CD4-positive, alpha-beta T cell (primary cell): ENCODE results near the gene ZSWIM4. TPM values are rescaled to one million over a fixed set of nuclear protein-coding genes. Genes with fewer than 3 reads are reported as not detected.

Experiments
- ATAC-seq: fragments of 200-7000 bp; cut with Tn5 transposase; one replicate; pipeline ENCODE4 v1.10.0; 2022; ENCODE audit warnings: mild to moderate bottlenecking; ENCODE audit not compliant: poor library complexity
- CTCF ChIA-PET: fragments of 350-600 bp; sonication (Branson Sonifier 250); formaldehyde crosslinking; loops from one replicate; lab custom pipeline; 2021; ENCODE audit warnings: antibody characterized with exemption, inconsistent platforms; lab: Charles Lee
- POLR2A ChIA-PET: fragments of 350-600 bp; sonication (Branson Sonifier 250); formaldehyde crosslinking; loops from one replicate; lab custom pipeline; 2021; ENCODE audit warnings: antibody characterized with exemption, inconsistent platforms; lab: Charles Lee
- DNase-seq, 14 experiments: peaks; one replicate each; pipeline ENCODE4 v3.0.0-alpha.2; 2013 to 2020; ENCODE audit warnings: mixed read lengths in 2 of 14
- H3K27ac ChIP-seq, 2 donors: one replicate each; pipeline versions ENCODE4 v1.5.1 to v1.7.0; 2013; ENCODE audit warnings: low read length in 2 of 2, low read depth in 1 of 2, mild to moderate bottlenecking in 1 of 2
- H3K27me3 ChIP-seq, 2 experiments: 1 replicate in 1 of 2; 2 replicates in 1 of 2; pipeline versions ENCODE4 v1.6.1 to v1.7.0; 2013; ENCODE audit warnings: low read length in 2 of 2, control low read depth in 1 of 2, mild to moderate bottlenecking in 1 of 2, moderate library complexity in 1 of 2; ENCODE audit not compliant: insufficient read depth in 2 of 2, control insufficient read depth in 1 of 2
- H3K36me3 ChIP-seq: one replicate; pipeline ENCODE4 v1.6.1; 2013; ENCODE audit warnings: low read length, control low read depth; ENCODE audit not compliant: insufficient read depth
- H3K4me1 ChIP-seq: one replicate; pipeline ENCODE4 v1.6.1; 2013; ENCODE audit warnings: low read length, control low read depth; ENCODE audit not compliant: insufficient read depth
- H3K4me3 ChIP-seq: one replicate; pipeline ENCODE4 v1.5.1; 2013; ENCODE audit warnings: mild to moderate bottlenecking, low read length, moderate library complexity
- H3K9me3 ChIP-seq, 2 experiments: 1 replicate in 1 of 2; 2 replicates in 1 of 2; pipeline versions ENCODE4 v1.6.1 to v1.7.0; 2013; ENCODE audit warnings: low read length in 2 of 2, mild to moderate bottlenecking in 2 of 2, control low read depth in 1 of 2, moderate library complexity in 1 of 2; ENCODE audit not compliant: control insufficient read depth in 1 of 2, insufficient read depth in 1 of 2
- H3K27ac Mint-ChIP-seq: one replicate; pipeline ENCODE4 v1.8.0; 2020; ENCODE audit warnings: mixed read lengths
- H3K27me3 Mint-ChIP-seq: one replicate; pipeline ENCODE4 v1.8.0; 2021; ENCODE audit warnings: mixed read lengths
- H3K36me3 Mint-ChIP-seq: one replicate; pipeline ENCODE4 v1.8.0; 2021; ENCODE audit warnings: low read depth, mixed read lengths
- H3K4me1 Mint-ChIP-seq: one replicate; pipeline ENCODE4 v1.8.0; 2021; ENCODE audit warnings: low read depth, mixed read lengths
- H3K4me3 Mint-ChIP-seq: one replicate; pipeline ENCODE4 v1.8.0; 2020; ENCODE audit warnings: mild to moderate bottlenecking, mixed read lengths
- H3K9me3 Mint-ChIP-seq: one replicate; pipeline ENCODE4 v1.8.0; 2020; ENCODE audit warnings: mixed read lengths
- intact Hi-C, 2 experiments: fragments of 100-400 bp; cut with DNase I in 1 of 2; cut with micrococcal nuclease in 1 of 2; formaldehyde crosslinking; loops; one replicate each; pipeline versions ENCODE4 v1.15.1 to v1.9.0; 2023 to 2025; cut with DNase I, micrococcal nuclease
- total RNA-seq, 174 experiments: library from RNA in 2 of 174; stranded (reverse) in 2 of 174; gene quantifications; one replicate each; pipeline ENCODE4 v1.2.3 and lab custom pipeline; 2021 to 2026
- TF ChIP-seq, protein P1 (sequence below): fragments of 200-600 bp; IDR thresholded peaks from one replicate; pipeline ENCODE4 v1.8.0; 2022; ENCODE audit warnings: antibody characterized with exemption, mild to moderate bottlenecking

Gene ZSWIM4
- total RNA-seq, 2 experiments from 2014 or later, result 3.5 to 3.8 TPM

- DNase-seq, result peak in 3 of 14 experiments; percentile 18 to 62 (median 51)
- intact Hi-C loops, result loop anchor here in 1 of 2 experiments (5.0 kb wide), 1 partner anchor 588 kb away; no protein-coding TSS in a partner anchor
- Histone ChIP-seq H3K27me3 (peaks cover 25 to 36% of the 10 kb centered on the region in 2 experiments), H3K36me3 (no peaks in the 10 kb centered on the region), H3K4me1 (peaks cover 42% of the 10 kb centered on the region), H3K27ac (no peak overlapping the region), H3K4me3 (peak overlapping the region; percentile 26), H3K9me3 (no peaks in the 10 kb centered on the region)
- Mint-ChIP-seq H3K36me3 (no peaks in the 10 kb centered on the region), H3K9me3 (no peaks in the 10 kb centered on the region), H3K4me3 (peak overlapping the region; percentile 78), H3K27me3 (peaks cover 49% of the 10 kb centered on the region), H3K27ac (no peak overlapping the region), H3K4me1 (peaks cover 36% of the 10 kb centered on the region)
- CTCF ChIA-PET, result no interaction called here
- TF ChIP-seq, protein P1, sequence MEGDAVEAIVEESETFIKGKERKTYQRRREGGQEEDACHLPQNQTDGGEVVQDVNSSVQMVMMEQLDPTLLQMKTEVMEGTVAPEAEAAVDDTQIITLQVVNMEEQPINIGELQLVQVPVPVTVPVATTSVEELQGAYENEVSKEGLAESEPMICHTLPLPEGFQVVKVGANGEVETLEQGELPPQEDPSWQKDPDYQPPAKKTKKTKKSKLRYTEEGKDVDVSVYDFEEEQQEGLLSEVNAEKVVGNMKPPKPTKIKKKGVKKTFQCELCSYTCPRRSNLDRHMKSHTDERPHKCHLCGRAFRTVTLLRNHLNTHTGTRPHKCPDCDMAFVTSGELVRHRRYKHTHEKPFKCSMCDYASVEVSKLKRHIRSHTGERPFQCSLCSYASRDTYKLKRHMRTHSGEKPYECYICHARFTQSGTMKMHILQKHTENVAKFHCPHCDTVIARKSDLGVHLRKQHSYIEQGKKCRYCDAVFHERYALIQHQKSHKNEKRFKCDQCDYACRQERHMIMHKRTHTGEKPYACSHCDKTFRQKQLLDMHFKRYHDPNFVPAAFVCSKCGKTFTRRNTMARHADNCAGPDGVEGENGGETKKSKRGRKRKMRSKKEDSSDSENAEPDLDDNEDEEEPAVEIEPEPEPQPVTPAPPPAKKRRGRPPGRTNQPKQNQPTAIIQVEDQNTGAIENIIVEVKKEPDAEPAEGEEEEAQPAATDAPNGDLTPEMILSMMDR, result no peak
- ATAC-seq, result no peak
- POLR2A ChIA-PET, result interaction anchor here (7.2 kb wide), 1 partner anchor 79 kb away, joined by 85 read pairs; no protein-coding TSS in a partner anchor
Measured at GRCh38 chr19:13864667-13865570, 69.7 kb downstream of the ZSWIM4 start.

DNA sequence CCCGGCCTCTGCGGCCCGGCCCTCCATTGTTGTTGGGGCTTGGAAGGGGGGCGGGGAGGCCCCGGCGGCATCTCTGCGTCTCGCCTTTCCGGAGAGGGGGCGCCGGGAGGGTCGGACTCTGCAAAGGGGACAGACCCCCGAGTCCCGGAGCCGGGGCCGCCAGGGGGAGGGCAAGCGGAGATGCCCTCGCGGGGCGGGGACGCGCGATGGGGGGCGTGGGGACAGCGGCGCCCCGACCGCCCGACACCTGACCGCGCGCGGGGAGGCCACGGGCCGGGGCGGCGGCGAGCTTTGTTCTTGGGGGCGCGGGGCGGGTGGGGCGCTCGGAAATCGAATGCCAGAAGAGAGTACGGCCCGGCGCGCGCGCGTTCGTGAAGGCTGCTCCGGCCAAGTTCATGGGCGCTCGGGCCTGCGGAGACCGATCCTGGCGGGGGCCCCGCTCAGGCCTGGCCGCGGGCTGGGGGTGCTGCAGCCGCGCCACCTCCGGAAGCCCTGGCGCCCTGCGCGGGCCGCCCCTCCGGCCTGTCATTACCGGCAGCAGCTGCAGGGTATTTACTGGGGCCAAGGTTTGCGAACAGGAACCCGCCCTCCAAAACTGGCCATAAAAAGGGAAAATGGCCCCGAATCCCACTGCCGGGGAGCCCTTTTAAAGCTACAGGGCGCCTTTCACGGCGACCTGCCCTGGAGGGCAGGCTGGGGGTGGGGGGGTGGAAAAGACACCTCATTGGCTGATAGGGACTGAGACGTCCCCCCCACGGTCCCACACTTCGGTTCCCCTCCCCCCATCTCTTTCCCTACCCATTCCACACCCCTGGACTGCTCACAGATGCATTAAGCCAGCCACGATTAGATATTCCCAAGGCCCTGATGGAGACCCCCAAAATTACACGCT lies 70.6 kb downstream of the ZSWIM4 start:
- Mint-ChIP-seq H3K9me3 (no peaks in the 10 kb centered on the region), H3K27ac (no peak overlapping the region), H3K4me3 (peak overlapping the region; percentile 65), H3K36me3 (no peaks in the 10 kb centered on the region), H3K27me3 (peaks cover 52% of the 10 kb centered on the region), H3K4me1 (peaks cover 35% of the 10 kb centered on the region)
- CTCF ChIA-PET, result no interaction called here
- Histone ChIP-seq H3K4me1 (peaks cover 39% of the 10 kb centered on the region), H3K9me3 (no peaks in the 10 kb centered on the region), H3K36me3 (no peaks in the 10 kb centered on the region), H3K27ac (no peak overlapping the region), H3K4me3 (peak overlapping the region; percentile 37), H3K27me3 (peaks cover 25 to 36% of the 10 kb centered on the region in 2 experiments)
- POLR2A ChIA-PET, result interaction anchor here (1.0 kb wide), 1 partner anchor 78 kb away, joined by 4 read pairs; no protein-coding TSS in a partner anchor
- TF ChIP-seq, protein P1, result no peak
- intact Hi-C loops, result no loop called here
- no peak for ATAC-seq
- DNase-seq, result peak in 3 of 14 experiments; percentile 28 to 51 (median 39)

- no peaks in the 10 kb centered on the region for H3K36me3 Mint-ChIP-seq
- ChIA-PET CTCF (no interaction called here), POLR2A (interaction anchor here (1.0 kb wide), 1 partner anchor 79 kb away, joined by 4 read pairs; no protein-coding TSS in a partner anchor)
- intact Hi-C loops, result no loop called here
- TF ChIP-seq, protein P1, result no peak
- Histone ChIP-seq H3K9me3 (no peaks in the 10 kb centered on the region), H3K27ac (no peak overlapping the region), H3K27me3 (peaks cover 25 to 37% of the 10 kb centered on the region in 2 experiments), H3K36me3 (no peaks in the 10 kb centered on the region), H3K4me1 (peaks cover 32% of the 10 kb centered on the region), H3K4me3 (no peak overlapping the region)
- H3K27me3 Mint-ChIP-seq, result peaks cover 56% of the 10 kb centered on the region
- ATAC-seq (no peak), DNase-seq (peak in 1 of 14 experiments; percentile 29)
- H3K4me1 Mint-ChIP-seq, result peaks cover 28% of the 10 kb centered on the region
- peak overlapping the region; percentile 65 for H3K4me3 Mint-ChIP-seq
- no peaks in the 10 kb centered on the region for H3K9me3 Mint-ChIP-seq
- H3K27ac Mint-ChIP-seq, result no peak overlapping the region
Measured at GRCh38 chr19:13866463-13867046, 71.3 kb downstream of the ZSWIM4 start.
